AG09309 (cell line): ENCODE results near the gene AHDC1.

Experiments
- DNase-seq: peaks from one replicate; pipeline ENCODE4 v3.0.0-alpha.2; 2010; ENCODE audit warnings: low read depth
- H3K4me3 ChIP-seq: 2 replicates; pipeline ENCODE4 v1.5.1; 2011; ENCODE audit warnings: mild to moderate bottlenecking, low read depth, low read length, moderate library complexity; ENCODE audit not compliant: control insufficient read depth
- CTCF ChIP-seq: IDR thresholded peaks from 2 replicates; pipeline ENCODE4 v1.5.1; 2011; ENCODE audit warnings: mild to moderate bottlenecking, low read depth, low read length, inconsistent platforms; ENCODE audit not compliant: insufficient read depth, control insufficient read depth; ENCODE audit errors: missing control alignments

Gene AHDC1

GRCh38 chr1:27603681-27604578 is at the start of gene AHDC1:
TSS of gene AHDC1 (minus strand) at chr1:27604144. CDS start at chr1:27552115, 52,029 bp downstream.
- TF ChIP-seq CTCF: no peak
- DNase-seq: peak; percentile 53
- H3K4me3 ChIP-seq: peak within 1 kb of the TSS; percentile 80

- TF ChIP-seq CTCF: no peak
- H3K4me3 ChIP-seq: no peak overlapping the region
- DNase-seq: no peak
Measured at GRCh38 chr1:27652111-27652864, 48.3 kb upstream of the AHDC1 start.

GRCh38 chr1:27650539-27651175 is 46.7 kb upstream of the AHDC1 start:
- TF ChIP-seq CTCF: no peak
- H3K4me3 ChIP-seq: no peak overlapping the region
- DNase-seq: no peak

GRCh38 chr1:27650171-27650538 is 46.2 kb upstream of the AHDC1 start:
- H3K4me3 ChIP-seq: no peak overlapping the region
- DNase-seq: no peak
- no peak for TF ChIP-seq CTCF

- no peak overlapping the region for H3K4me3 ChIP-seq
Measured at GRCh38 chr1:27649306-27649635, 45.3 kb upstream of the AHDC1 start.

More at GRCh38 chr1:27649306-27649635, 45.3 kb upstream of the AHDC1 start:
- DNase-seq: no peak
- TF ChIP-seq CTCF: no peak
